Measurements from ENCODE around the gene SMIM29.

Gene SMIM29

DNA sequence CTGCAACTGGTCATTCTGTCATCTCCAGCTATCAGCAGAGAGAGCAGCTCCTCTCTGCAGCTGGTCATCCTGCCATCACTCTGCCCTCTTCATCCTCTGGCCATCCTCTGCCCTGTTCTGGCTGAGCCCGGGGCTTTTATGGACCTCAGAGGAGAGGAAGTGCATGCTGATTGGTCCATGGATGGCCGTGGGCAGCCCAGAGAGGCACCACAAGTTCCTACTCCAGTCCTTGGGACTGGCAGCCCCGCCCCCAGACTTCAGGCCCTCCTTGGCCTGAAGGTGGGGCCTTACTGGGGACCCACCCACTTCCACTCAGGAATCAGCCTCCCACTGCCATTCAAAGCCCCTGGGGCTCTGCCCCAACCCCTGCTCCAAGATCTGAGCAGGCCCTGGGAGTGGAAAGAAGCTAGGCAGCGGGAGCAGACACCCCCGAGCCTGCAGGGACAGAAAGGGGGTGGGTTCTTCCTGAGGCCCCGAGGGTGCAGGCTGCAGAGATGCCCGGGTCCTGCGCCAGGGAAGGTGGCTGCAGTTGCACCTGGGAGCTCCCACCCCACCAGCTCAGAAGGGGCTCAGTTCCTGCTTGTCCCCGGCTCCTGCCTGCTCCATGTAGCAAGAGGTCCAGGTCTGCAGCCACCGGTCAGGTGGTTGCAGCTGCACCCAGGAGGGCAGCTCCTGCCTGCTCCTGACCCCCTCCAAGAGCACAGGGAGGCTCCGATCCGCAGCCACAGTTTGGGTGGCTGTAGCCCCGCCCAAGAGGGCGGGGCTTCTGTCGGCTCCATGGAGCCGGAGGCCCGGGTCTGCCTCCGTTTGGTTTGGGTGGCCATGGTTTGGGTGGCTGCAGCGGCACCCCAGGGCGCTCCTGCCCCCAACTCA, 46.2 kb downstream of the SMIM29 start:
- in situ Hi-C loops (cut with HindIII; ENCODE audit: low pct_ligation_motif_present, low sequenced_read_pairs): no loop called here
- TF ChIP-seq, protein P1, sequence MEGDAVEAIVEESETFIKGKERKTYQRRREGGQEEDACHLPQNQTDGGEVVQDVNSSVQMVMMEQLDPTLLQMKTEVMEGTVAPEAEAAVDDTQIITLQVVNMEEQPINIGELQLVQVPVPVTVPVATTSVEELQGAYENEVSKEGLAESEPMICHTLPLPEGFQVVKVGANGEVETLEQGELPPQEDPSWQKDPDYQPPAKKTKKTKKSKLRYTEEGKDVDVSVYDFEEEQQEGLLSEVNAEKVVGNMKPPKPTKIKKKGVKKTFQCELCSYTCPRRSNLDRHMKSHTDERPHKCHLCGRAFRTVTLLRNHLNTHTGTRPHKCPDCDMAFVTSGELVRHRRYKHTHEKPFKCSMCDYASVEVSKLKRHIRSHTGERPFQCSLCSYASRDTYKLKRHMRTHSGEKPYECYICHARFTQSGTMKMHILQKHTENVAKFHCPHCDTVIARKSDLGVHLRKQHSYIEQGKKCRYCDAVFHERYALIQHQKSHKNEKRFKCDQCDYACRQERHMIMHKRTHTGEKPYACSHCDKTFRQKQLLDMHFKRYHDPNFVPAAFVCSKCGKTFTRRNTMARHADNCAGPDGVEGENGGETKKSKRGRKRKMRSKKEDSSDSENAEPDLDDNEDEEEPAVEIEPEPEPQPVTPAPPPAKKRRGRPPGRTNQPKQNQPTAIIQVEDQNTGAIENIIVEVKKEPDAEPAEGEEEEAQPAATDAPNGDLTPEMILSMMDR (IDR thresholded peaks at IDR 0.05; ENCODE audit: low read depth, low read length, missing control alignments): no peak
- H3K27me3 ChIP-seq (replicated peaks): no peaks in the 10 kb centered on the region
- DNase-seq: no peak
- no peak overlapping the region for H3K4me3 ChIP-seq (ENCODE audit: low read depth, low read length)
- H3K27ac ChIP-seq: no peak overlapping the region
- H3K36me3 ChIP-seq (replicated peaks): no peaks in the 10 kb centered on the region

DNA sequence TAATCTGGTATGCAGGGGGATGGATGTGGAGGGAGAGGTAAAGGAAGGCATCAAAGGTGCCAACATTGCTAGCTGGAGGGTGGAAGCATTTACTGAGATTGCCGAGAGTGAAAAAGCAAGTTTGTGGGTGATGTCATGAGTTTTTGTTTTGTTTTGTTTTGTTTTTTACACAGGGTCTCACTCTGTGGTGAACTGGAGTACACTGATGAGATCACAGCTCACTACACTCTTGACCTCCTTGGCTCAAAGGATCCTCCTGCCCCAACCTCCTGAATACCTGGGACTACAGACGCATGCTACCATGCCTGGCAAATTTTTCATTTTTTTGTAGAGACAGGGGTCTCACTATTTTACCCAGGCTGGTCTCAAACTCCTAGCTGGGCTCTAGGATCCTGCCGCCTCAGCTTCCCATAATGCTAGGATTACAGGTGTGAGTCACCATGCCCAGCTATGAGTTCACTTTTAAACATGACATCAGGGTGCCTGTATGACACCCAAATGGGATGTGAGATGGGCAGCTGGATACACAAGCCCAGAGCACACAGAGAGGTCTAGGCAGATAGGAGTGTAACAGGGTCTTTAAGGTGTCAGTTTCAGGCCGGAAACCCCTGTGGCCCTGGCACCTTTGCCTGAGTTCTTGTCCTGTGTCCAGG, 47.2 kb downstream of the SMIM29 start:
- in situ Hi-C loops (cut with HindIII; ENCODE audit: low pct_ligation_motif_present, low sequenced_read_pairs): no loop called here
- Histone ChIP-seq H3K27me3 (replicated peaks) (no peaks in the 10 kb centered on the region), H3K4me3 (ENCODE audit: low read depth, low read length) (no peak overlapping the region), H3K27ac (no peak overlapping the region), H3K36me3 (replicated peaks) (no peaks in the 10 kb centered on the region)
- TF ChIP-seq, protein P1 (IDR thresholded peaks at IDR 0.05; ENCODE audit: low read depth, low read length, missing control alignments): no peak
- DNase-seq: no peak

DNA sequence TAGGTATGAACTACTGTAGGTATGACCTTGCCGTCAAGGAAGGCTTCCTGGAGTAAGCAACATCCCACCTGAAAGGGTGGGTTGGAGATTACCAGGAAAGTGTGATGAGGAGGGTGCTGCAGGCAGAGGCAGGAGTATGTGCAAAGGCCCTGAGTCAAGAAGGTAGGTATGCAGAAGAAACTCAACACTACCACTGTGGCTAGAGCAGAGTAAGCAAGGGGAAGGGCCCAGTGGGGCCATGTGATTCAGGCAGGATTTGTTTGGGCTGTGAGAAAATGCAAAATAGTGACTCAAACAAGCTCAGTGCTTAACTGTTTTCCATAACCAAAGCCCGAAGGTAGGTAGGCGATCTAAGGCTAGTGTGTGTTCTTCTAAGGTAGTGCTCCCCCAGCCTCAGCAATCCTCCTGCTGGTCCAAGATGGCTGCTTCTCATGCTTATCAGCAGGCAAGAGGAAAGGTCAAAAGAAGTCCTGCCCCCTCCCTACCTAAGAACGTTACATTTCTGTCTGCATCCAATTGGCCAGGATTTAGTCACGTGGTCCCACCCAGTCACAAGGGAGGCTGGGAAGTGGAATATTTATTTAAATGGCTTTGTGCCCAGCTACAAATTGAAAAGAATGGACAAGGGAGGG, 48.4 kb downstream of the SMIM29 start:
- Histone ChIP-seq H3K36me3 (replicated peaks) (no peaks in the 10 kb centered on the region), H3K27me3 (replicated peaks) (no peaks in the 10 kb centered on the region), H3K27ac (no peak overlapping the region), H3K4me3 (ENCODE audit: low read depth, low read length) (no peak overlapping the region)
- TF ChIP-seq, protein P1 (IDR thresholded peaks at IDR 0.05; ENCODE audit: low read depth, low read length, missing control alignments): no peak
- no peak for DNase-seq
- in situ Hi-C loops (cut with HindIII; ENCODE audit: low pct_ligation_motif_present, low sequenced_read_pairs): no loop called here

DNA sequence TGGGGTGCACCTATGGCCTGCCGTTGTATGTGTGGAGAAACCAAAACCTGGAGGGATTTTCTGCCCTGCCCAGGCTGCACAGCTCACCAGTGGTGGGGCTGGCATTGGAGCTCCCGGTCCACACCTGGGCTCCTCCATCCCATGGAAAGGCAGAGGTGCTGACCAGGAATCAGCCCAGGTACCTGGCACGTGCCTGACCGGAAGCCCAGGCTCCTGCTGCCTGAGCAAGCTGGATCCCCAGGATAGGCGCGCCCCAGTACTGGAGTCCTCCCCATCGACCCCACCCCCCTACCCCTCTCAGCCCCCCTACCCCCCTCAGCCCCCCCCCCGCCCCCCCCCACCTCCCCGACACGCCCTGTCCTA, 52.0 kb downstream of the SMIM29 start:
- in situ Hi-C loops (cut with HindIII; ENCODE audit: low pct_ligation_motif_present, low sequenced_read_pairs): no loop called here
- no peak overlapping the region for H3K27ac ChIP-seq
- no peak for DNase-seq
- no peaks in the 10 kb centered on the region for H3K27me3 ChIP-seq (replicated peaks)
- H3K36me3 ChIP-seq (replicated peaks): no peaks in the 10 kb centered on the region
- H3K4me3 ChIP-seq (ENCODE audit: low read depth, low read length): peak overlapping the region; percentile 58
- TF ChIP-seq, protein P1 (IDR thresholded peaks at IDR 0.05; ENCODE audit: low read depth, low read length, missing control alignments): no peak

All from brain microvascular endothelial cell (primary cell).